ENCODE data around the gene TMEM61.

TMEM61 gene

GRCh38 chr1:54977533-54978297, 2.7 kb upstream of the TMEM61 start:
- H3K27me3 ChIP-seq (ENCODE audit: control insufficient read depth, insufficient read depth, low read length) = peaks cover 32% of the 10 kb centered on the region
- H3K4me3 ChIP-seq (ENCODE audit: low read length) = no peak overlapping the region
- H3K36me3 ChIP-seq (ENCODE audit: insufficient read depth, low read length) = no peaks in the 10 kb centered on the region
- H3K4me2 ChIP-seq (ENCODE audit: low read length) = no peak overlapping the region
- no peak overlapping the region for H3K9ac ChIP-seq (ENCODE audit: low read depth, low read length)
- no peaks in the 10 kb centered on the region for H3K9me3 ChIP-seq (replicated peaks; ENCODE audit: low read length)
- H3K4me1 ChIP-seq (ENCODE audit: control insufficient read depth, insufficient read depth, low read length) = peaks cover 6% of the 10 kb centered on the region

GRCh38 chr1:54978528-54979326, 1.7 kb upstream of the TMEM61 start:
- Histone ChIP-seq H3K4me2 (ENCODE audit: low read length) (no peak overlapping the region), H3K36me3 (ENCODE audit: insufficient read depth, low read length) (no peaks in the 10 kb centered on the region), H3K9me3 (replicated peaks; ENCODE audit: low read length) (no peaks in the 10 kb centered on the region), H3K4me3 (ENCODE audit: low read length) (no peak overlapping the region), H3K27me3 (ENCODE audit: control insufficient read depth, insufficient read depth, low read length) (peaks cover 38% of the 10 kb centered on the region), H3K9ac (ENCODE audit: low read depth, low read length) (no peak overlapping the region), H3K4me1 (ENCODE audit: control insufficient read depth, insufficient read depth, low read length) (no peaks in the 10 kb centered on the region)

DNA sequence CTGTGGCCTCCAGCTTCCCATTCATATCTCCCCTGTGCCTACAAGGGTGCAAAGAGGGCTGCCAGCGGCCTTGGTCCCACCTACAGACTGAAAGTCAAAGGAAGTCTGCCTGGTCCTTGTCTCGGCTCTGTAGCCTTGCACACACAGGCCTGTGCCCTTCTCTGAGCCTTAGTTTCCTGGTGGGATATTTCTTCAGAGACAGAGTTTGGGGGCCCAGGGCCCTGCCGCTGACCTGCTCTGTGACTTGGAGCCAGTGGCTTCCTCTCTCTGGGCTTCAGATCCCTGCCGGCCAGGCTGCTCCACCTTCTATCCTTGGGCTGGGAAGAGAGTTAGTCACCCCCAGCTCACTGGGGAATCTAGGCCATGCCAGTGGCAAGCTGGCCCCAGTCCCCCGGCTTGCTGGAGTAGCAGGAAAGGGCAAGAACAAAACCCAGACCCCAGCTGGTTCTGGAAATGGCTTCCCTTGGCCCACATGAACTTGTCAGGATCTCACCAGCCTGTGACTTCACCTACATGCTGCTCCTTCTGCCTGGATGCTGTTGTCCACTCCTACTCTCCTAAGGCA, 1.0 kb upstream of the TMEM61 start:
- Histone ChIP-seq H3K27me3 (ENCODE audit: control insufficient read depth, insufficient read depth, low read length) (peaks cover 45% of the 10 kb centered on the region), H3K9ac (ENCODE audit: low read depth, low read length) (no peak overlapping the region), H3K4me2 (ENCODE audit: low read length) (no peak overlapping the region), H3K36me3 (ENCODE audit: insufficient read depth, low read length) (no peaks in the 10 kb centered on the region), H3K4me3 (ENCODE audit: low read length) (no peak overlapping the region), H3K9me3 (replicated peaks; ENCODE audit: low read length) (no peaks in the 10 kb centered on the region), H3K4me1 (ENCODE audit: control insufficient read depth, insufficient read depth, low read length) (no peaks in the 10 kb centered on the region)

DNA sequence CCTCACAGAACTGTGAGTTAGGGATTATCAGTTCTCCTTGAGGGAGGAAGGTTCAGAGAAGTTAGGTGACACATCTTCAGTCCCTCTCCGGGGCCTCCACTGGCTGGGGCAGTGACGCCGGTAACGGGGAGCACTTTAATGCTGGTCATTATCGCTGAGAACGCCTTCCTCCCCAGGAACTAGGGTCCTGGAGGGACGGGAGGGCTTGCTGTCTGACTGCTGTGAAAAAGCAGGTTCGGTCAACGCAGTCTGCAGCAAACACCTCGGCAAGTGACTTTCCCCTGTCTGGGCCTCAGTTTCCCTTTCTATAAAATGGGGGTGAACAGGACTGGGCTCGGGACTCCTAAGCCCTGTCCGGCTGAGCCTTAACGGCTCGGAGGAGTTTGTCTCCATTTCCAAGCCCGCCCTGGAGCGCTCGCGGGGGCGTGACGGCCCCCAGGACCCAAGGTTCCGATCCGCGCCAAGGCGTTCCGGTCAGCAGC, 341 bp upstream of the TMEM61 start:
- Histone ChIP-seq H3K4me3 (ENCODE audit: low read length) (peak overlapping the region; percentile 61), H3K9ac (ENCODE audit: low read depth, low read length) (no peak overlapping the region), H3K27me3 (ENCODE audit: control insufficient read depth, insufficient read depth, low read length) (peaks cover 47% of the 10 kb centered on the region)

GRCh38 chr1:54981466-54981865, 1.0 kb downstream of the TMEM61 start:
- Histone ChIP-seq H3K9ac (ENCODE audit: low read depth, low read length) (no peak overlapping the region), H3K9me3 (replicated peaks; ENCODE audit: low read length) (no peaks in the 10 kb centered on the region), H3K36me3 (ENCODE audit: insufficient read depth, low read length) (no peaks in the 10 kb centered on the region), H3K4me3 (ENCODE audit: low read length) (no peak overlapping the region), H3K4me1 (ENCODE audit: control insufficient read depth, insufficient read depth, low read length) (no peaks in the 10 kb centered on the region), H3K4me2 (ENCODE audit: low read length) (no peak overlapping the region), H3K27me3 (ENCODE audit: control insufficient read depth, insufficient read depth, low read length) (peaks cover 48% of the 10 kb centered on the region)

More for the DNA sequence above, 341 bp upstream of the TMEM61 start:
- peak overlapping the region; percentile 79 for H3K4me2 ChIP-seq (ENCODE audit: low read length)
- H3K36me3 ChIP-seq (ENCODE audit: insufficient read depth, low read length) = no peaks in the 10 kb centered on the region
- no peaks in the 10 kb centered on the region for H3K4me1 ChIP-seq (ENCODE audit: control insufficient read depth, insufficient read depth, low read length)
- no peaks in the 10 kb centered on the region for H3K9me3 ChIP-seq (replicated peaks; ENCODE audit: low read length)

DNA sequence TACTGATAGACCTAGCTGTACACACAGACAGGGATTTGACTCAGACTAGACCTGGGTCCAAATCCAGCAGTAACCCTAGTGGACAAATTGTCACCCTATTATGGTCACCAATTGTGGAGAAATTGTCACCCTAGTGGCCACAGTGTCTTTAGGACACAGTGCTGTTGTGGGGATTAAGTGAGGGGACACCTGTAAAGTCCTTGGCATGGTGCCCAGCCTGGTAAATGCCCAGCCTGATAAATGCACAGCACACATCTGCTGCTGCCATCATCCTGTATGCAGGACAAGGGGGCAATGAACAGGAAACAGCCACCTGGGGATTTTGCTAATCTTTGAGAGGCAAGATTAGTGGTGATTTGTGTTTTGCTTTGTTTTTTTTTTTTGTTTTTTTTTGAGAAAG, 2.3 kb downstream of the TMEM61 start:
- H3K9ac ChIP-seq (ENCODE audit: low read depth, low read length) = no peak overlapping the region
- no peaks in the 10 kb centered on the region for H3K36me3 ChIP-seq (ENCODE audit: insufficient read depth, low read length)
- no peak overlapping the region for H3K4me3 ChIP-seq (ENCODE audit: low read length)
- H3K9me3 ChIP-seq (replicated peaks; ENCODE audit: low read length) = no peaks in the 10 kb centered on the region
- H3K27me3 ChIP-seq (ENCODE audit: control insufficient read depth, insufficient read depth, low read length) = peaks cover 54% of the 10 kb centered on the region
- no peaks in the 10 kb centered on the region for H3K4me1 ChIP-seq (ENCODE audit: control insufficient read depth, insufficient read depth, low read length)
- no peak overlapping the region for H3K4me2 ChIP-seq (ENCODE audit: low read length)

- Histone ChIP-seq H3K4me1 (ENCODE audit: control insufficient read depth, insufficient read depth, low read length) (no peaks in the 10 kb centered on the region), H3K27me3 (ENCODE audit: control insufficient read depth, insufficient read depth, low read length) (peaks cover 55% of the 10 kb centered on the region), H3K4me2 (ENCODE audit: low read length) (no peak overlapping the region), H3K4me3 (ENCODE audit: low read length) (no peak overlapping the region), H3K36me3 (ENCODE audit: insufficient read depth, low read length) (no peaks in the 10 kb centered on the region), H3K9ac (ENCODE audit: low read depth, low read length) (no peak overlapping the region), H3K9me3 (replicated peaks; ENCODE audit: low read length) (no peaks in the 10 kb centered on the region)
Measured at GRCh38 chr1:54984131-54984842, 3.9 kb downstream of the TMEM61 start.

DNA sequence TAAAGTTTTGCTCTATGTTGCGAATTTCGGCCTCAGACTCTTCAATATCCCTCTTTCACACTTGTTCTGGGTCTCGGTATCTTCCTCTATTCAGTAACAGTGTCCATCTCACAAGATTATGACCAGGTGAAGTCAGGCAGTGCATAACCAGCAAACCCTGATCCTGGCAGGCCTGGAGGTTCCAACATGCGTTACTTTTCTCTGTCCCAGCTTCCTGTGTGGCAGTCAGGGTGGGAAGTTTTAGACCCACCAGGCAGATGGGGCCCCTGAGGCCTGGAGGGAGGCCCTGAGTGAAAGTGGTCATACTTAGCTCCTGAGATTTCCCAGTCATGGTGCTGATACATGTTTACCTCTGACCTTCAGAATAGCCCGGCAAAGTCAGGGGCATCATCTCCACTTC, 5.1 kb downstream of the TMEM61 start:
- Histone ChIP-seq H3K36me3 (ENCODE audit: insufficient read depth, low read length) (no peaks in the 10 kb centered on the region), H3K4me1 (ENCODE audit: control insufficient read depth, insufficient read depth, low read length) (no peaks in the 10 kb centered on the region), H3K4me2 (ENCODE audit: low read length) (no peak overlapping the region), H3K4me3 (ENCODE audit: low read length) (no peak overlapping the region), H3K9me3 (replicated peaks; ENCODE audit: low read length) (no peaks in the 10 kb centered on the region), H3K9ac (ENCODE audit: low read depth, low read length) (no peak overlapping the region), H3K27me3 (ENCODE audit: control insufficient read depth, insufficient read depth, low read length) (peaks cover 45% of the 10 kb centered on the region)

- no peaks in the 10 kb centered on the region for H3K4me1 ChIP-seq (ENCODE audit: control insufficient read depth, insufficient read depth, low read length)
- no peak overlapping the region for H3K9ac ChIP-seq (ENCODE audit: low read depth, low read length)
- no peaks in the 10 kb centered on the region for H3K9me3 ChIP-seq (replicated peaks; ENCODE audit: low read length)
- no peaks in the 10 kb centered on the region for H3K36me3 ChIP-seq (ENCODE audit: insufficient read depth, low read length)
- H3K4me2 ChIP-seq (ENCODE audit: low read length) = no peak overlapping the region
- H3K4me3 ChIP-seq (ENCODE audit: low read length) = no peak overlapping the region
- peaks cover 42% of the 10 kb centered on the region for H3K27me3 ChIP-seq (ENCODE audit: control insufficient read depth, insufficient read depth, low read length)
Measured at GRCh38 chr1:54986025-54986424, 5.6 kb downstream of the TMEM61 start.

DNA sequence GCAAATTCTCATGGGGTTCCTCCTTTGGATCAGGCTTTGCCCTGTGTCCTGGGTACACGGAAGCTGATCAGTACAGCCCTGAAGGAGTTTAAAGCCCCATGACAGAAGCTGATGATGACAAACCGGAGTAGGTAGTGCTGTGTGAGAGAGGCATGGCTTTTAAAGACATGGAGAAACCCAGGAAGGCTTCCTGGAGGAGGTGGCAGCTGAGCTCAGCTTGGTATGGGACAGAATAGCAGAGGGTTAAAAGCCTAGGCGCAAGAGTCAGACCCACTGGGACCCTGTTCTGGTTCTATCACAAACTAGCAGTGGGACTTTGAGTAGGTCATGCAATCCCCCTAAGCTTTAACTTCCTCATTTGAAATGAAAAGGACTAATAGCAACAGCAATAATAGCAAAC, 6.1 kb downstream of the TMEM61 start:
- Histone ChIP-seq H3K9me3 (replicated peaks; ENCODE audit: low read length) (no peaks in the 10 kb centered on the region), H3K27me3 (ENCODE audit: control insufficient read depth, insufficient read depth, low read length) (peaks cover 36% of the 10 kb centered on the region), H3K4me1 (ENCODE audit: control insufficient read depth, insufficient read depth, low read length) (no peaks in the 10 kb centered on the region), H3K9ac (ENCODE audit: low read depth, low read length) (no peak overlapping the region), H3K4me2 (ENCODE audit: low read length) (no peak overlapping the region), H3K4me3 (ENCODE audit: low read length) (no peak overlapping the region), H3K36me3 (ENCODE audit: insufficient read depth, low read length) (no peaks in the 10 kb centered on the region)

DNA sequence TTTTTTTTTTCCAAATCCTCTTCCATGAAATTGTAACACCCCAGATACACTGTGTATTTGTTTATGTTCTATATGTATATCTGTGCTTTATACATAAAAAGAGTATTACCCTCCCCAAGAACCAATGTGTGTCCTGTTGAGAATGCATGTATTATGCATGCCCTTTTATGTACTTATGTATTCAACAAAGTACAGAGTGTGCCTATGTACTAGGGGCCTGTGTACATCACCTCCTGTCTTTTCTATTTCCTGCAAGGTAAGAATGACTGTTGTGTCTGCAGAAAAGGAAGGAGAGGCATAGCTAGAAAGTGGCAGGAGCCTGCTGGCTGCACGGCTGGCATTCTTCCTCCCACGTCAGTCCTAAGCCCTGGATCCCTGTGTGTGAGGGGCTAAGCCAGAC, 7.0 kb downstream of the TMEM61 start:
- no peaks in the 10 kb centered on the region for H3K36me3 ChIP-seq (ENCODE audit: insufficient read depth, low read length)
- peaks cover 29% of the 10 kb centered on the region for H3K27me3 ChIP-seq (ENCODE audit: control insufficient read depth, insufficient read depth, low read length)
- H3K4me3 ChIP-seq (ENCODE audit: low read length) = no peak overlapping the region
- no peak overlapping the region for H3K4me2 ChIP-seq (ENCODE audit: low read length)
- H3K4me1 ChIP-seq (ENCODE audit: control insufficient read depth, insufficient read depth, low read length) = no peaks in the 10 kb centered on the region
- H3K9ac ChIP-seq (ENCODE audit: low read depth, low read length) = no peak overlapping the region
- H3K9me3 ChIP-seq (replicated peaks; ENCODE audit: low read length) = no peaks in the 10 kb centered on the region

Measured in skeletal muscle satellite cell (primary cell).